ENCODE data around the gene PAX8. TPM values are rescaled to one million over a fixed set of nuclear protein-coding genes. Genes with fewer than 3 reads are reported as not detected.
A peak's percentile ranks its signal among the peaks of the same experiment; 100 is the strongest.

Gene PAX8
- total and polyA plus RNA-seq, 2 of the 13 experiments (the other 11 are each of a cell fraction or from before 2014, with no cell fraction given), result 1.5 to 8.8 TPM

DNA sequence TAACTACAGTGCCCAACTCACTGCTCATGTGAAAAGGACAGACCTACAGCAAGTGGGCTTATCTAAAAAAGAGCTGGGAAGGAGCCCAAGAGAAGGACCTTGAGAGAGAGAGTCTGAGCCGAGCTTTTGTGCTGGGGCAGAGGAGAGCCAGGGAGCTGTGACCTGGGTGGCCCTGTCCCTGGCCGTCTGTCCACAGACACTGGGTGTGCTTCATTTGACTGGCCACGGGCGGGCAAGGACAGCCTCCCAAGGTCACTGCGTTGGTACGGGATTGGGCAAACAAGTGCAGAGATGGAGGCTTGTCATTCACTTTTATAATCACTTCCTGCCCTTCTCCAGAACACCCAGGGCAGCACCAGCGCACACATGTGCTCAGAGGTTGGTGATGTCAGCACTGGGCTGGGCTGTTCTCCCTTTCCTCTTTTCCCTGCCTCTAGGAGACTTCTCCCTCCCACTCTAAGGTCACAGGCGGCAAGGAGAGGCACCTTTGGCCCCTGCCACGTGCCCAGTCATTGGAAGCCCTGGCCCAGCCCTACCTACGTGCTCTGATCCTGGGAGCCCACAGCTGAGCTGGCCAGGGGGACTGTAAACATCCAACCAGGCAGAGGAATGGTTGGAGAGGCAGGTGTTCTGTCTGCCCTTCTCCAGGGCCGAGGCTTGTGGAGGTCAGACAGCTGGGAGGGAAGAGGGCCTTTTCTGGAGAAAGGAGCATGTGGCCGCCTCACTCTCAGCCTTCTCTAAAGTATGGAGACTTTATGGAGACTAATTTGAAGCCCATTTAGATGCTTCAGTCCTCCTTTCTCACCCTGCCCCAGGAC is 111.4 kb downstream of the PAX8 start (continued):
- TF ChIP-seq PPARG (CRISPR knock-in tag; conservative IDR thresholded peaks at IDR 0.05), result peak; percentile 88; the same call in 1 of the 2 replicates
- peak; percentile 82; the same call in 1 of the 2 replicates for TF ChIP-seq DMTF1 (CRISPR knock-in tag; IDR thresholded peaks at IDR 0.05)
- TF ChIP-seq, protein P1, sequence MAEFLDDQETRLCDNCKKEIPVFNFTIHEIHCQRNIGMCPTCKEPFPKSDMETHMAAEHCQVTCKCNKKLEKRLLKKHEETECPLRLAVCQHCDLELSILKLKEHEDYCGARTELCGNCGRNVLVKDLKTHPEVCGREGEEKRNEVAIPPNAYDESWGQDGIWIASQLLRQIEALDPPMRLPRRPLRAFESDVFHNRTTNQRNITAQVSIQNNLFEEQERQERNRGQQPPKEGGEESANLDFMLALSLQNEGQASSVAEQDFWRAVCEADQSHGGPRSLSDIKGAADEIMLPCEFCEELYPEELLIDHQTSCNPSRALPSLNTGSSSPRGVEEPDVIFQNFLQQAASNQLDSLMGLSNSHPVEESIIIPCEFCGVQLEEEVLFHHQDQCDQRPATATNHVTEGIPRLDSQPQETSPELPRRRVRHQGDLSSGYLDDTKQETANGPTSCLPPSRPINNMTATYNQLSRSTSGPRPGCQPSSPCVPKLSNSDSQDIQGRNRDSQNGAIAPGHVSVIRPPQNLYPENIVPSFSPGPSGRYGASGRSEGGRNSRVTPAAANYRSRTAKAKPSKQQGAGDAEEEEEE (CRISPR knock-in tag; IDR thresholded peaks at IDR 0.05; ENCODE audit: borderline replicate concordance), result peak; percentile 97; the same call in 1 of the 2 replicates
- no peak for TF ChIP-seq PLRG1 (conservative IDR thresholded peaks at IDR 0.05)
- TF ChIP-seq ZFX (CRISPR knock-in tag; IDR thresholded peaks at IDR 0.05; ENCODE audit: low read depth), result peak; percentile 91
- TF ChIP-seq CENPX (CRISPR knock-in tag; IDR thresholded peaks at IDR 0.05), result no peak
- peak; percentile 62; the same call in 1 of the 2 replicates for TF ChIP-seq ZNF713 (CRISPR knock-in tag; IDR thresholded peaks at IDR 0.05)
- TF ChIP-seq ZNF367 (CRISPR knock-in tag; IDR thresholded peaks at IDR 0.05; ENCODE audit: borderline replicate concordance), result 0 out of 2 replicates have a peak, but pooled peaks have one; percentile 32
- TF ChIP-seq ZKSCAN8 (CRISPR knock-in tag; IDR thresholded peaks at IDR 0.05; ENCODE audit: borderline replicate concordance), result peak; percentile 86; the same call in 1 of the 2 replicates
- TF ChIP-seq, protein P2, sequence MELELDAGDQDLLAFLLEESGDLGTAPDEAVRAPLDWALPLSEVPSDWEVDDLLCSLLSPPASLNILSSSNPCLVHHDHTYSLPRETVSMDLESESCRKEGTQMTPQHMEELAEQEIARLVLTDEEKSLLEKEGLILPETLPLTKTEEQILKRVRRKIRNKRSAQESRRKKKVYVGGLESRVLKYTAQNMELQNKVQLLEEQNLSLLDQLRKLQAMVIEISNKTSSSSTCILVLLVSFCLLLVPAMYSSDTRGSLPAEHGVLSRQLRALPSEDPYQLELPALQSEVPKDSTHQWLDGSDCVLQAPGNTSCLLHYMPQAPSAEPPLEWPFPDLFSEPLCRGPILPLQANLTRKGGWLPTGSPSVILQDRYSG (CRISPR knock-in tag; IDR thresholded peaks at IDR 0.05), result no peak
- no peak; the same call in 1 of the 2 replicates for TF ChIP-seq CC2D1A (CRISPR knock-in tag; IDR thresholded peaks at IDR 0.05)
- TF ChIP-seq, protein P3, sequence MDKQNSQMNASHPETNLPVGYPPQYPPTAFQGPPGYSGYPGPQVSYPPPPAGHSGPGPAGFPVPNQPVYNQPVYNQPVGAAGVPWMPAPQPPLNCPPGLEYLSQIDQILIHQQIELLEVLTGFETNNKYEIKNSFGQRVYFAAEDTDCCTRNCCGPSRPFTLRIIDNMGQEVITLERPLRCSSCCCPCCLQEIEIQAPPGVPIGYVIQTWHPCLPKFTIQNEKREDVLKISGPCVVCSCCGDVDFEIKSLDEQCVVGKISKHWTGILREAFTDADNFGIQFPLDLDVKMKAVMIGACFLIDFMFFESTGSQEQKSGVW (CRISPR knock-in tag; IDR thresholded peaks at IDR 0.05; ENCODE audit: borderline replicate concordance), result no peak; the same call in 1 of the 2 replicates
- TF ChIP-seq ZHX2 (IDR thresholded peaks at IDR 0.05; ENCODE audit: low read depth), result peak; percentile 63; the same call in 1 of the 2 replicates
- no peak for TF ChIP-seq ZHX2 (CRISPR knock-in tag; IDR thresholded peaks at IDR 0.05; ENCODE audit: borderline replicate concordance)
